ENCODE results near the gene AGRN.
"Not testable (repeated sequence)": the region's sequence is repeated elsewhere in the genome, so short reads cannot be mapped to it uniquely, and the experiment has no call there.

The AGRN gene

GRCh38 chr1:1072299-1072848 is 52.5 kb downstream of the AGRN start:
- no peak for DNase-seq (ENCODE audit: low read depth)
- no peak overlapping the region for H3K4me3 ChIP-seq (ENCODE audit: low read depth, low read length)
- TF ChIP-seq CTCF (IDR thresholded peaks at IDR 0.05; ENCODE audit: low read depth, low read length, missing control alignments) = no peak
- in situ Hi-C loops (cut with HindIII; ENCODE audit: low sequenced_read_pairs) = no loop called here

- in situ Hi-C loops (cut with HindIII; ENCODE audit: low sequenced_read_pairs) = no loop called here
- H3K4me3 ChIP-seq (ENCODE audit: low read depth, low read length) = no peak overlapping the region
- no peak for TF ChIP-seq CTCF (IDR thresholded peaks at IDR 0.05; ENCODE audit: low read depth, low read length, missing control alignments)
- DNase-seq (ENCODE audit: low read depth) = no peak
Measured at GRCh38 chr1:1072849-1073742, 53.2 kb downstream of the AGRN start.

GRCh38 chr1:1073743-1074587 is 54.0 kb downstream of the AGRN start, which contains the start of gene RNF223:
Gene RNF223 (minus strand): TSS chr1:1074306. CDS start chr1:1072566, 1,740 bp downstream.
- in situ Hi-C loops (cut with HindIII; ENCODE audit: low sequenced_read_pairs) = no loop called here
- TF ChIP-seq CTCF (IDR thresholded peaks at IDR 0.05; ENCODE audit: low read depth, low read length, missing control alignments) = no peak

GRCh38 chr1:1074631-1075147 is 54.8 kb downstream of the AGRN start:
- no peak for TF ChIP-seq CTCF (IDR thresholded peaks at IDR 0.05; ENCODE audit: low read depth, low read length, missing control alignments)
- in situ Hi-C loops (cut with HindIII; ENCODE audit: low sequenced_read_pairs) = no loop called here
- H3K4me3 ChIP-seq (ENCODE audit: low read depth, low read length) = no peak overlapping the region
- no peak for DNase-seq (ENCODE audit: low read depth)

More at GRCh38 chr1:1073743-1074587, 54.0 kb downstream of the AGRN start, which contains the start of gene RNF223:
- no peak for DNase-seq (ENCODE audit: low read depth)
- H3K4me3 ChIP-seq (ENCODE audit: low read depth, low read length) = no peak within 1 kb of the TSS

GRCh38 chr1:1075148-1075935 is 55.4 kb downstream of the AGRN start:
- in situ Hi-C loops (cut with HindIII; ENCODE audit: low sequenced_read_pairs) = no loop called here
- TF ChIP-seq CTCF (IDR thresholded peaks at IDR 0.05; ENCODE audit: low read depth, low read length, missing control alignments) = no peak
- no peak overlapping the region for H3K4me3 ChIP-seq (ENCODE audit: low read depth, low read length)
- DNase-seq (ENCODE audit: low read depth) = no peak

GRCh38 chr1:1077396-1077795 is 57.5 kb downstream of the AGRN start:
- in situ Hi-C loops (cut with HindIII; ENCODE audit: low sequenced_read_pairs); H3K4me3 ChIP-seq (ENCODE audit: low read depth, low read length); DNase-seq (ENCODE audit: low read depth): not testable (repeated sequence)

Measured in astrocyte of the cerebellum (primary cell).